HepG2 (cell line): ENCODE results near the gene TBCD.

Source experiments
- EZH2 ChIP-seq: conservative IDR thresholded peaks from 2 replicates; pipeline ENCODE4 v1.6.1; 2012; ENCODE audit warnings: mild to moderate bottlenecking, low read depth, low read length, moderate library complexity
- JUND ChIP-seq: sonication (generic); formaldehyde crosslinking; IDR thresholded peaks from 2 replicates; pipeline ENCODE4 v1.8.0; 2022; ENCODE audit warnings: mild to moderate bottlenecking, missing genetic modification reagents
- MAZ ChIP-seq, 2 experiments: sonication (generic) in 1 of 2; formaldehyde crosslinking in 1 of 2; IDR thresholded peaks; 2 replicates each; pipeline versions ENCODE4 v1.5.0 to v1.6.1; 2012 to 2020; ENCODE audit warnings: low read depth in 2 of 2, mild to moderate bottlenecking in 2 of 2, borderline replicate concordance in 1 of 2, improper control_type of control experiment in 1 of 2, low read length in 1 of 2, missing genetic modification reagents in 1 of 2, moderate library complexity in 1 of 2
- PLRG1 ChIP-seq: fragments of 450-650 bp; conservative IDR thresholded peaks from 2 replicates; pipeline ENCODE4 v1.6.1; 2016
- TCF12 ChIP-seq, 2 experiments: fragments of 450-650 bp in 1 of 2; sonication (generic) in 1 of 2; formaldehyde crosslinking in 1 of 2; IDR thresholded peaks; 2 replicates each; pipeline versions ENCODE4 v1.6.1 to v1.8.0; 2017 to 2022; ENCODE audit warnings: antibody characterized with exemption in 1 of 2, mild to moderate bottlenecking in 1 of 2, missing genetic modification reagents in 1 of 2, moderate library complexity in 1 of 2
- YY1 ChIP-seq: IDR thresholded peaks from 2 replicates; pipeline ENCODE4 v1.6.1; 2011; ENCODE audit warnings: low read length, low read depth, moderate library complexity, mild to moderate bottlenecking; ENCODE audit not compliant: insufficient read depth, insufficient replicate concordance
- ZNF326 ChIP-seq: sonication (generic); formaldehyde crosslinking; IDR thresholded peaks from 2 replicates; pipeline ENCODE4 v1.4.0; 2020; ENCODE audit warnings: missing genetic modification reagents, borderline replicate concordance
- TF ChIP-seq, protein P1 (sequence below): sonication (generic); formaldehyde crosslinking; IDR thresholded peaks from 2 replicates; pipeline ENCODE4 v1.5.0; 2020; ENCODE audit warnings: mild to moderate bottlenecking, missing genetic modification reagents, moderate library complexity

DNA sequence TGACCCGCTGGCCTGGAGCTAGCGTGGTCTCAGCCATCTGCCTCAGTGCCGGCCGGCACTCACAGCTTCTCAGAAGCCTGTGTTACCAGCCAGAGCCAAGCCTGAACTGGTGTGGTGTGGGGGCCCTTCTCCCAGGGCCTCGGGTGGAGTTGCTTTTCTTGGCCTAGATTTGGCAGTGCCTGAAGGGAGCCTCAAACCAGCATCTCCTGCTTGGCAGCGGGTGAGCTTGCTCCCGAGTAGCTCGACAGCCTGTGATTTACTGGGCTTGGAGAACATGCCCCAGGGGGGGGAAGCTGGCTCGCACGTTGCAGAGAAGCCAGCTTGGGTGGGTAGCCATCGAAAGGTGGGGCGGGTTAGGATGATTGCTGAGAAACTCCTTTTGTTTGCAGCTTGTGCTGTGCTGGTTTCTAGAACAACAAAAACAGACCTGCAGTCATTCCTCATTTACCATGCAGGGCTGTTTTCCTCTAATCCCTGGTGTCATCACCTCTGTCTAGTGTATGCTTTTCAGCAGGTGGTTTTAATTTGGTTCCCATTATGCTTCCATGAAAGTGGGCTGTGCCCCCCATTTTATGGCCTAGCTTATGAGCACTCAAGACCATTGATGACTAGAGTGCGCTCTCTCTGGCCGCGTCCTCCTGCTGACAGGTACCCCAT lies 42.2 kb downstream of the TBCD start:
- no peak for TF ChIP-seq JUND (CRISPR knock-in tag)
- TF ChIP-seq EZH2 = no peak
- TF ChIP-seq YY1 = no peak
- TF ChIP-seq, protein P1, sequence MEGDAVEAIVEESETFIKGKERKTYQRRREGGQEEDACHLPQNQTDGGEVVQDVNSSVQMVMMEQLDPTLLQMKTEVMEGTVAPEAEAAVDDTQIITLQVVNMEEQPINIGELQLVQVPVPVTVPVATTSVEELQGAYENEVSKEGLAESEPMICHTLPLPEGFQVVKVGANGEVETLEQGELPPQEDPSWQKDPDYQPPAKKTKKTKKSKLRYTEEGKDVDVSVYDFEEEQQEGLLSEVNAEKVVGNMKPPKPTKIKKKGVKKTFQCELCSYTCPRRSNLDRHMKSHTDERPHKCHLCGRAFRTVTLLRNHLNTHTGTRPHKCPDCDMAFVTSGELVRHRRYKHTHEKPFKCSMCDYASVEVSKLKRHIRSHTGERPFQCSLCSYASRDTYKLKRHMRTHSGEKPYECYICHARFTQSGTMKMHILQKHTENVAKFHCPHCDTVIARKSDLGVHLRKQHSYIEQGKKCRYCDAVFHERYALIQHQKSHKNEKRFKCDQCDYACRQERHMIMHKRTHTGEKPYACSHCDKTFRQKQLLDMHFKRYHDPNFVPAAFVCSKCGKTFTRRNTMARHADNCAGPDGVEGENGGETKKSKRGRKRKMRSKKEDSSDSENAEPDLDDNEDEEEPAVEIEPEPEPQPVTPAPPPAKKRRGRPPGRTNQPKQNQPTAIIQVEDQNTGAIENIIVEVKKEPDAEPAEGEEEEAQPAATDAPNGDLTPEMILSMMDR (CRISPR knock-in tag) = no peak
- no peak for TF ChIP-seq PLRG1
- TF ChIP-seq ZNF326 (CRISPR knock-in tag) = no peak
- no peak for TF ChIP-seq TCF12 (IDR thresholded peaks at IDR 0.05)
- no peak for TF ChIP-seq TCF12 (CRISPR knock-in tag; IDR thresholded peaks at IDR 0.05)
- TF ChIP-seq MAZ (IDR thresholded peaks at IDR 0.05; ENCODE audit: borderline replicate concordance, low read depth, low read length) = no peak
- no peak for TF ChIP-seq MAZ (CRISPR knock-in tag; IDR thresholded peaks at IDR 0.05; ENCODE audit: low read depth)
